NCI-H226 (cell line): ENCODE data around the gene MVD.

Experiments
- DNase-seq: peaks from one replicate; pipeline ENCODE4 v3.0.0-alpha.2; 2015

MVD gene

GRCh38 chr16:88662843-88663606, at the start of gene MVD:
Gene MVD, minus strand, starts transcription at chr16:88663091. Its CDS starts 11 bp downstream, at chr16:88663080.
- DNase-seq: peak; percentile 98

- DNase-seq: no peak
Observed at GRCh38 chr16:88712362-88712979, 49.6 kb upstream of the MVD start.

GRCh38 chr16:88711750-88712340, 49.0 kb upstream of the MVD start:
- no peak for DNase-seq

- no peak for DNase-seq
Observed at GRCh38 chr16:88710556-88710955, 47.7 kb upstream of the MVD start.

GRCh38 chr16:88706965-88707826, 44.3 kb upstream of the MVD start:
- DNase-seq: peak; percentile 23

GRCh38 chr16:88706229-88706964, 43.5 kb upstream of the MVD start, which contains the start of the genes CTU2 and RNF166:
Gene CTU2, plus strand, starts transcription at chr16:88706503. Its CDS starts 28 bp downstream, at chr16:88706531.
Gene RNF166, minus strand, starts transcription at chr16:88706408. Its CDS starts 83 bp downstream, at chr16:88706325.
- DNase-seq: peak; percentile 85

- no peak for DNase-seq
Observed at GRCh38 chr16:88705801-88706228, 42.9 kb upstream of the MVD start.

GRCh38 chr16:88705076-88705684, 42.3 kb upstream of the MVD start:
- no peak for DNase-seq

GRCh38 chr16:88703486-88704309, 40.8 kb upstream of the MVD start:
- no peak for DNase-seq

GRCh38 chr16:88702371-88703210, 39.7 kb upstream of the MVD start:
- DNase-seq: no peak

GRCh38 chr16:88701581-88702370, 38.9 kb upstream of the MVD start:
- no peak for DNase-seq

- DNase-seq: peak; percentile 91
Observed at GRCh38 chr16:88700636-88701482, 38.0 kb upstream of the MVD start.

- DNase-seq: no peak
Observed at GRCh38 chr16:88700322-88700635, 37.4 kb upstream of the MVD start.

GRCh38 chr16:88699180-88699579, 36.3 kb upstream of the MVD start:
- no peak for DNase-seq

GRCh38 chr16:88698646-88699045, 35.8 kb upstream of the MVD start:
- DNase-seq: no peak

GRCh38 chr16:88697831-88698615, 35.1 kb upstream of the MVD start:
- no peak for DNase-seq

- no peak for DNase-seq
Observed at GRCh38 chr16:88697116-88697830, 34.4 kb upstream of the MVD start.
